ENCODE measurements around the gene BLOC1S5.

GRCh38 chr6:8086755-8087306, 22.6 kb upstream of the BLOC1S5 start:
- TF ChIP-seq CEBPB (IDR thresholded peaks at IDR 0.05) (no peak), POLR2A (IDR thresholded peaks at IDR 0.05; ENCODE audit: low read length) (no peak), ZFP36 (IDR thresholded peaks at IDR 0.05; ENCODE audit: borderline replicate concordance, partially characterized antibody) (no peak), CTCF (IDR thresholded peaks at IDR 0.05) (no peak), PBX3 (IDR thresholded peaks at IDR 0.05) (no peak), RCOR1 (IDR thresholded peaks at IDR 0.05; ENCODE audit: low read depth, low read length) (no peak), CBX2 (IDR thresholded peaks at IDR 0.05; ENCODE audit: borderline replicate concordance, low read depth) (no peak), USF2 (IDR thresholded peaks at IDR 0.05) (no peak), CBX8 (IDR thresholded peaks at IDR 0.05) (no peak), ELK1 (IDR thresholded peaks at IDR 0.05; ENCODE audit: low read depth, low read length) (no peak)

All from A549 (cell line).